GM10248 (cell line): ENCODE results near the gene ADCY7.
A peak's percentile ranks its signal among the peaks of the same experiment; 100 is the strongest.

ENCODE experiments used
- CTCF ChIA-PET: fragments of 300-600 bp; sonication (Branson Sonifier 250); formaldehyde crosslinking; extraction: SDS; loops from one replicate; lab custom pipeline; 2021; ENCODE audit warnings: antibody characterized with exemption; lab: Yijun Ruan, JAX
- POLR2A ChIA-PET: fragments of 350-650 bp; sonication (Branson Sonifier 250); formaldehyde crosslinking; extraction: SDS; loops from one replicate; lab custom pipeline; 2020; ENCODE audit warnings: antibody characterized with exemption; lab: Yijun Ruan, JAX
- DNase-seq: peaks from one replicate; pipeline ENCODE4 v3.0.0; 2012; ENCODE audit errors: extremely low spot score
- TF ChIP-seq, protein P1 (sequence below): IDR thresholded peaks from 2 replicates; pipeline ENCODE4 v1.5.1; 2012; ENCODE audit warnings: mild to moderate bottlenecking, low read depth; ENCODE audit errors: extremely low read depth, missing control alignments, control extremely low read depth

Gene ADCY7

DNA sequence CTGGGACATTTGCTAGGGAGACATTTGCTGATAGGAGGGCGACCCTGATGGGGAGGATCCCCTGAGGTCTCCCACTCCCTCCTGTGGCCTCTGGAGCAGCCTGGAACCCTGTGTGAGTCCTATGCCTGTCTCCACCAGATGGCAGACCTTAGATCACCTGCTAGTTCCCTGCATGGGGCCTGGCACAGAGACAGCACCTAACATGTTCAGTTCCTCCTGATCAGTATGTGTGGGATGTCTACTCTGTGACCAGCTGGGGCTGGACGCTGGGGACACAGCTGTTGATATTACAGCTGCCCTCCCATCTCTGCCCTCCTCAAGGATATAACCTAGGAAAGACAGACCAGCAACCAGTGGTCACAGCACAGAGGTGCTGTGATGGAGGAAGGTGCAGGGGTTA lies 1.1 kb upstream of the ADCY7 start:
- CTCF ChIA-PET: interaction anchor here (0.8 to 2.0 kb wide), 4 partner anchors 10 to 240 kb away, joined by 3 to 9 read pairs (median 4); partner anchors contain the start of gene CNEP1R1
- no peak for DNase-seq
- TF ChIP-seq, protein P1, sequence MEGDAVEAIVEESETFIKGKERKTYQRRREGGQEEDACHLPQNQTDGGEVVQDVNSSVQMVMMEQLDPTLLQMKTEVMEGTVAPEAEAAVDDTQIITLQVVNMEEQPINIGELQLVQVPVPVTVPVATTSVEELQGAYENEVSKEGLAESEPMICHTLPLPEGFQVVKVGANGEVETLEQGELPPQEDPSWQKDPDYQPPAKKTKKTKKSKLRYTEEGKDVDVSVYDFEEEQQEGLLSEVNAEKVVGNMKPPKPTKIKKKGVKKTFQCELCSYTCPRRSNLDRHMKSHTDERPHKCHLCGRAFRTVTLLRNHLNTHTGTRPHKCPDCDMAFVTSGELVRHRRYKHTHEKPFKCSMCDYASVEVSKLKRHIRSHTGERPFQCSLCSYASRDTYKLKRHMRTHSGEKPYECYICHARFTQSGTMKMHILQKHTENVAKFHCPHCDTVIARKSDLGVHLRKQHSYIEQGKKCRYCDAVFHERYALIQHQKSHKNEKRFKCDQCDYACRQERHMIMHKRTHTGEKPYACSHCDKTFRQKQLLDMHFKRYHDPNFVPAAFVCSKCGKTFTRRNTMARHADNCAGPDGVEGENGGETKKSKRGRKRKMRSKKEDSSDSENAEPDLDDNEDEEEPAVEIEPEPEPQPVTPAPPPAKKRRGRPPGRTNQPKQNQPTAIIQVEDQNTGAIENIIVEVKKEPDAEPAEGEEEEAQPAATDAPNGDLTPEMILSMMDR: peak; percentile 49
- POLR2A ChIA-PET: no interaction called here

DNA sequence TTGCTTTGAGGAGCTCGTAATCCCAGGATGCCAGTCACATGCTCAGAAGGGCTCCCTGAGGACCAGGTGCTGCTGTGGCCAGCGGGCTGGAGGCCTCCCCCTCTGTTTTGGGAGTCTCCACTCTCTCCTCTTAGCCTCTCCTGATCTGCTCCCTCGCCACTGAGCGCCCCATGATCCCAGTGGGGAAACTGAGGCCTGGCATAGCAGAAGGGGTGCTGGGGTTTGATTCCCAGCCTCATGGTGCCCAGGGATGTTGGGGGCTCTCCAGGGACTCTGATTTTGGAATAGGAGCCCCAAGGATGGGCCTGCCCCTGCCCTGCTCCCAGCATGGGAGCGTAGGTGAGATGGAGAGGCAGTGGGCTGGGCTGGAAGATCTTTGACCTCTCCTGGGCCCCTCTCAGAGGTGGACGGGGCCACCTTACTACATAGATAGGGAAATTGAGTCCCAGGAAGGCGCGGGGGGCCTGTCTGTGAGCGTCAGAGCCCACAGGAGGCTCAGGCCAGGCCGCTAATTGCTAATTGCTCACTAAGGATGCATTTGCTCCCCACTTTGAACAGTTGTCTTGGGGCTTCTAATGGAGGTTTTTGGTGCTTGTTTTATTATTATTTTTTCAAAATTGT lies 525 bp upstream of the ADCY7 start:
- TF ChIP-seq, protein P1: no peak
- CTCF ChIA-PET: interaction anchor here (0.8 to 2.0 kb wide), 6 partner anchors 9 to 541 kb away, joined by 3 to 9 read pairs (median 4); partner anchors contain the start of gene CNEP1R1
- DNase-seq: no peak
- POLR2A ChIA-PET: no interaction called here

DNA sequence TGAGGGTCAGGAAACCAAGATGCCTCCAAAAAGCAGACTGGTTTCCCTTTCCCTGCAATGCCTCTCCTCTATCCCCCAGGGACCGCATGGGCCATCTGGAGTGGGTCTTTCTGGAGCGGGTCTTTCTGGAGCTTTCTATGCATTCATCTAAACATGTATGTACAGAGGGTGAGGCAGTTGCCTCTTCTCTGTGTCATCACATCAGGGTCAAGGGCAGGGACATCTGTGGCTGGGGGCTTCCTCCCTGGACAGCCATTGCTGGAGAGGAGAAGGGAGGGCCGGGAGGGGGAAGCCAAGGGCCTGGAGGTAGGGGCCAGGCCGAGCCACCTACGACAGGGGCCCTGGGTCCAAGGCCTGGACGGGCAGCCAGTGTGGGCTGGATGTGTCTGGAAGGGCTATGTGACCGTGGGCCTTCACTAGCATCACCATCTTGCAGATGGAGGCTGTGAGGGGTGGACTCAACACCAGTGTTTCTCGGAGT lies 840 bp downstream of the ADCY7 start:
- ChIA-PET POLR2A (interaction anchor here (0.5 kb wide), 1 partner anchor 17 kb away, joined by 3 read pairs; no protein-coding TSS in a partner anchor), CTCF (interaction anchor here (1.0 to 2.0 kb wide), 5 partner anchors 17 to 540 kb away, joined by 3 to 5 read pairs (median 4); no protein-coding TSS in a partner anchor)
- TF ChIP-seq, protein P1: no peak
- DNase-seq: no peak

DNA sequence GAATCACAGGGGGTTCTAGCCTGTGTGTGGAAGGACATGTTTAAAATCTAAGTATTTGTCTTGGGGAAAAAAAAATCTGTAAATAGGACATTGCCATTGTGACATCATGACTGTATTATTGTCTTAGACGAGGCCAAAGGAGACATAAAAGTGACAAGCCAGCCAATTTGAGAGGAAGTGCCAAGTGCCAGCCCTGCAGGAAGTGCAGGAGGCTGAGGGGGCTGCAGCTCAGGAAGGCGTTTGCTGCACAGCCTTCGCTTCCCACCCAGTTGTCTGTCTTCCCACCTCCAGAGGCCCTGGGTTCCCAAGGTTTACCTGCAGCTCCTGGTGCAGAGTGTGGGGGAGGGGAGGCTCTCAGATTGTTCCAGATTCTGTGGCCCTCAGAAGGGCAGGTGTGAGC lies 1.3 kb downstream of the ADCY7 start:
- TF ChIP-seq, protein P1: no peak
- POLR2A ChIA-PET: no interaction called here
- CTCF ChIA-PET: interaction anchor here (0.8 to 2.0 kb wide), 3 partner anchors 14 to 398 kb away, joined by 3 to 5 read pairs (median 3); no protein-coding TSS in a partner anchor
- DNase-seq: no peak

DNA sequence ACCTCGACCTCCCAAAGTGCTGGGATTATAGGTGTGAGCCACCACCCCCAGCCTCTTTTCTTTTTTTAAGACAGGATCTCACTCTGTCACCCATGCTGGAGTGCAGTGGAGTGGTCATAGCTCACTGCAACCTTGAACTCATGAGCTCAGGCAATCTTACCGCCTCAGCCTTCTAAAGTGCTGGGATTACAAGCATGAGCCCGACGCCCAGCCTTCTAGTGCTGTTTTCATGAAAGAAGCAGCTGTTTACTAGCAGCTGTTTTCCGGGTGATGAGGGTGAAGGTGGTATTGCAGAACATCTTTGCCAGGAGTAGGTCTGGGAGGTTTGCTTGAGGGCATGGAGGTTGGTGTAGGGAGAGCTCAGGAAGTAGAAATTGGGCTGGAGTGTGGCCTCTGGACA lies 2.0 kb downstream of the ADCY7 start:
- ChIA-PET CTCF (interaction anchor here (0.8 to 2.0 kb wide), 3 partner anchors 14 to 397 kb away, joined by 3 to 5 read pairs (median 3); no protein-coding TSS in a partner anchor), POLR2A (no interaction called here)
- TF ChIP-seq, protein P1: no peak
- no peak for DNase-seq

DNA sequence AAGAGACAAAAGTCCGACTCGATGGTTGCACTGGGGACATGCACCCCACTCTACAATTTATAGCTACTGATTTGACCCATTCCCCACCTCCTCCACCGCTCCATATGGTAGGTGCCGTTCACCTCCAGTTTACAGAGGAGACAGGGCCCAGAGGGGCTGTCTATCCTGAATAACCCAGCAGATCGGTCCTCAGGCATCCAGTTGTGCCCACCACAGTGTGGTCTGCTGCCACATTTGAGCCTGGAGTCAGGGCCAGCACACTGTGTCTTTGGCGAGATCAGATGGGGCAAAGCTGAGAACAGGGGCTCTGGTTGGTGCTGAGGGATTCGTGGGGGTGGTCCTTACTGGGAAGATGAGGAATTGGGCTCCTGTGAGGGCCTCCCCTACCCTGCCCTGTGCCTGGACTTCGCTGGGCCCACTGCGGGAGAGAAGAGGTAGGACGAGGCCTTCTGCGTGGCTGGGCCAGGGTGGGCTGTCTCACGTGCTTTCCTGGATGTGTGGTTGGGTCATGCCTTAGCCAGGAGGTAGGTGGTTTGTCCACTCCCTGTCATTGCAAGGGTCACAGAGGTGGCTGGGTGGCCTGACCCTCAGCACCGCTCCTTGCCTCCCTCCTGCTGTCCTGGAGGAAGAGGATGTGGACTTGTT lies 2.8 kb downstream of the ADCY7 start:
- ChIA-PET CTCF (interaction anchor here (0.9 to 2.0 kb wide), 2 partner anchors 19 to 244 kb away, joined by 4 to 5 read pairs; partner anchors contain the start of gene CNEP1R1), POLR2A (no interaction called here)
- TF ChIP-seq, protein P1: no peak
- DNase-seq: no peak
